Measurements from ENCODE around the gene TAC4.

GRCh38 chr17:49789243-49789578 lies 58.7 kb downstream of the TAC4 start:
- no peak for TF ChIP-seq CTCF (conservative IDR thresholded peaks at IDR 0.05; ENCODE audit: low read depth, low read length)
- no peak for TF ChIP-seq EZH2 (IDR thresholded peaks at IDR 0.05; ENCODE audit: borderline replicate concordance, low read depth, low read length, poor library complexity, severe bottlenecking)

Data from A673 (cell line).